Large intestine (tissue), 12 donors: Measurements from ENCODE around the gene DIPK1B. TPM values are rescaled to one million over a fixed set of nuclear protein-coding genes. Genes with fewer than 3 reads are reported as not detected.

ENCODE experiments used
- DNase-seq, 2 donors: peaks; one replicate each; pipeline versions ENCODE4 v3.0.0 to v3.0.0-alpha.2; 2013
- H3K27ac ChIP-seq: one replicate; pipeline ENCODE4 v1.5.1; 2013; ENCODE audit warnings: low read length
- H3K27me3 ChIP-seq: 2 replicates; pipeline ENCODE4 v1.6.1; 2013; ENCODE audit warnings: low read length; ENCODE audit not compliant: control insufficient read depth, insufficient read depth
- H3K36me3 ChIP-seq: 2 replicates; pipeline ENCODE4 v1.6.1; 2013; ENCODE audit warnings: low read length; ENCODE audit not compliant: control insufficient read depth, insufficient read depth
- H3K4me1 ChIP-seq: one replicate; pipeline ENCODE4 v1.6.1; 2013; ENCODE audit warnings: low read length; ENCODE audit not compliant: control insufficient read depth, insufficient read depth
- H3K4me3 ChIP-seq: one replicate; pipeline ENCODE4 v1.5.1; 2013; ENCODE audit warnings: low read length
- H3K9me3 ChIP-seq: one replicate; pipeline ENCODE4 v1.6.1; 2013; ENCODE audit warnings: mild to moderate bottlenecking, low read depth, low read length, moderate library complexity; ENCODE audit not compliant: control insufficient read depth
- WGBS: methylation state at CpG from one replicate; pipeline ENCODE4 v1.1.5; 2013; ENCODE audit warnings: low lambda C conversion rate; ENCODE audit not compliant: insufficient coverage; 5-methylcytosine and 5-hydroxymethylcytosine counted together
- long read RNA-seq, 11 donors: transcript quantifications; one replicate each; lab custom pipeline, GENCODE V29; 2026
- polyA plus RNA-seq: library from polyadenylated mRNA; unstranded; fragments of 120-200 nt; gene quantifications from one replicate; pipeline ENCODE4 v1.2.1, GENCODE V29; 2013

DIPK1B gene
- polyA plus RNA-seq: 13.3 TPM
- long read RNA-seq, donor 1, partial matches to known transcripts: 0 of 2 reads
- long read RNA-seq, donor 1, other reads (novel, unspliced or antisense): 0 of 2 reads
- long read RNA-seq, donor 2, transcript FAM69B-202 (5 exons, 1,668 nt): major isoform, 10 of 11 reads
- long read RNA-seq, donor 2, partial matches to known transcripts: 0 of 11 reads
- long read RNA-seq, donor 2, other reads (novel, unspliced or antisense): 0 of 11 reads
- long read RNA-seq, donor 3: 0 reads
- long read RNA-seq, donor 4, partial matches to known transcripts: 0 of 2 reads
- long read RNA-seq, donor 4, other reads (novel, unspliced or antisense): 0 of 2 reads
- long read RNA-seq, donor 5, transcript FAM69B-202 (5 exons, 1,668 nt): major isoform, 8 of 130 reads
- long read RNA-seq, donor 5, partial matches to known transcripts: 79 of 130 reads
- long read RNA-seq, donor 5, other reads (novel, unspliced or antisense): 42 of 130 reads
- long read RNA-seq, donor 6, transcript FAM69B-202 (5 exons, 1,668 nt): major isoform, 5 of 49 reads
- long read RNA-seq, donor 6, partial matches to known transcripts: 44 of 49 reads
- long read RNA-seq, donor 6, other reads (novel, unspliced or antisense): 0 of 49 reads
- long read RNA-seq, donor 7, transcript FAM69B-202 (5 exons, 1,668 nt): major isoform, 6 of 6 reads
- long read RNA-seq, donor 7, partial matches to known transcripts: 0 of 6 reads
- long read RNA-seq, donor 7, other reads (novel, unspliced or antisense): 0 of 6 reads
- long read RNA-seq, donor 8, partial matches to known transcripts: 0 of 5 reads
- long read RNA-seq, donor 8, other reads (novel, unspliced or antisense): 0 of 5 reads
- long read RNA-seq, donor 9, transcript FAM69B-202 (5 exons, 1,668 nt): major isoform, 7 of 159 reads
- long read RNA-seq, donor 9, partial matches to known transcripts: 91 of 159 reads
- long read RNA-seq, donor 9, other reads (novel, unspliced or antisense): 61 of 159 reads
- long read RNA-seq, donor 10, transcript FAM69B-202 (5 exons, 1,668 nt): major isoform, 12 of 322 reads
- long read RNA-seq, donor 10, partial matches to known transcripts: 204 of 322 reads
- long read RNA-seq, donor 10, other reads (novel, unspliced or antisense): 106 of 322 reads
- long read RNA-seq, donor 11, partial matches to known transcripts: 0 of 5 reads
- long read RNA-seq, donor 11, other reads (novel, unspliced or antisense): 0 of 5 reads

GRCh38 chr9:136711751-136712689, at the start of gene DIPK1B:
Gene DIPK1B, plus strand, starts transcription at chr9:136712572. Its CDS starts 94 bp downstream, at chr9:136712666.
- WGBS: no CpG with 5 or more reads among the region's 119 CpGs
- Histone ChIP-seq H3K27ac (no peak within 1 kb of the TSS), H3K9me3 (no peaks in the 10 kb centered on the region), H3K4me1 (peaks cover 8% of the 10 kb centered on the region), H3K27me3 (peaks cover 3% of the 10 kb centered on the region), H3K4me3 (peak within 1 kb of the TSS; percentile 36), H3K36me3 (no peaks in the 10 kb centered on the region)
- peak in 1 of 2 donors; percentile 63 for DNase-seq

DNA sequence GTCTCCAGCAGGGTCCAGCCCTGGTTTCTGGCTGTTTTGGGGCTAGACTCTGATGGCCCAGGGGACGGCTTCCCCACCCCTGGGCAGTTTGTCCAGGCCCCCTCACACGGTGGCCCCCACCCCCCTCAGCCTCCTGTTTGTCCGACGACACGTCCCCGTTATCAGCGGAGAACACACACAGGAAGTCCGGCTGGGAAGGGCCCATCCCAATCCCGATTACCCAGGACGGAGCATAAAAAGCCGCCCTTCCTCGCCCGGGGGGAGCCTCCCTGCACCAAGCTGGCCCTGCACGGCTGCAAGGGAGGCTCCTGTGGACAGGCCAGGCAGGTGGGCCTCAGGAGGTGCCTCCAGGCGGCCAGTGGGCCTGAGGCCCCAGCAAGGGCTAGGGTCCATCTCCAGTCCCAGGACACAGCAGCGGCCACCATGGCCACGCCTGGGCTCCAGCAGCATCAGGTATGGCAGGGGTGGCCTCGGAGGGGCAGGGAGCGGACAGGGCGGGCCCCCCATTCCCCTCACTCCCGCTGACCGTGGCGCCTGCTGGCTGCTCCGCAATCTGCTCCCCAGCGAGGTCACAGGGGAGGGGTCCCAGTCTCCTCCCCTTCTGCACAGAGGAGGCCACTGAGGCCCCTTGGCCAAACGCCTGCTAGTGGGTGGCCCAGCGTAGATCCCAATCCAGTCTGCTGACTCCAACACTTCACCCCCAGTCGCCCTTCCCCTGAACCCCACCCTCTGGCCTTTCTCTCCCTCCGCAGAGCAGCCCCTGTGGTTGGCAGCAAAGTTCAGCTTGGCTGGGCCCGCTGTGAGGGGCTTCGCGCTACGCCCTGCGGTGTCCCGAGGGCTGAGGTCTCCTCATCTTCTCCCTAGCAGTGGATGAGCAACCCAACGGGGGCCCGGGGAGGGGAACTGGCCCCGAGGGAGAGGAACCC, 49.5 kb upstream of the DIPK1B start, which contains the start of gene EGFL7:
EGFL7 (plus strand) TSS at position 261 of the 926 bp plus-strand sequence. CDS start 5,367 bp downstream, outside the sequence.
- H3K27me3 ChIP-seq: peaks cover 31% of the 10 kb centered on the region
- DNase-seq: peak in 1 of 2 donors; percentile 37
- no peak within 1 kb of the TSS for H3K27ac ChIP-seq
- peak within 1 kb of the TSS; percentile 45 for H3K4me3 ChIP-seq
- H3K9me3 ChIP-seq: peaks cover 3% of the 10 kb centered on the region
- no peaks in the 10 kb centered on the region for H3K36me3 ChIP-seq
- no CpG with 5 or more reads among the region's 38 CpGs for WGBS
- peaks cover 7% of the 10 kb centered on the region for H3K4me1 ChIP-seq

DNA sequence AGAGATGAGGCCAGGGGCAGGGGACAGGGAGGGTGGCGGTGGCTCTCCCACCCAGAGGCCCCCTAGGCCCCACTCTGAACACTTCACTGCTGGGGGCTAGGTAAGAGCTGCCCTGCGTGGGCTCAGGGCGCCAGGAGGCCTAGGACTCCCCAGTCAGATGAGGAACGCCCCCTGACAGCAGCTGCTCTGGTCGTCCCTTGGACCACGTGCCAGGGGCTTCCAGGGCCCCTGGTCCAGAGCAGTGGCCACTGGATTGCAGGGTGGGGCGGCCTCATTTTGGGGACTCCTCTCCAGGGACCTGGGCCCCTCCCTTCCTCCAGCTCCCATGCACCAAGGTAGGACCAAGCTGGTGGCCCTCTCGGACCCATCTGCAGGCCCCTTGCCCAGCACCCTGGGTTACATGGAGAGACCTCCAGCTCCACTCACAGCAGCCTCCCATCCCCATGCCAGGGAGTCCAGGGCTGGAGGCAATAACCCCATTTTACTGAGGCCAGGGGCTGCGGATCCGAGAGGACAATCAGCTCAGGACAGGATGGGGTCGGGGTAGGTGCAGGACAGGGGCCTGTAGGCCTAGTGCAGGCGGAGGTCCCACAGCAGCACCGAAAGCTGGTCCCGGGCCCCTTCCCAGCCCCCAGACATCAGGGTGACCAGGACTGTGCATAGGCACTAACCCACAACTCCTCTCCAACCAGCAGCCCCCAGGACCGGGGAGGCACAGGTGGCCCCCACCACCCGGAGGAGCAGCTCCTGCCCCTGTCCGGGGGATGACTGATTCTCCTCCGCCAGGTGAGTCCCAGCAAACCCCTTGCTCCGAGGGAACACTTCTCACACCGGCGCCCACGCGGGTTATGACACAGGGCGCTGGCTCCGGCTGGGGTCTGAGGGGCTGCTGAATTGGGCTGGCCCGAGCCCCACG, 48.1 kb upstream of the DIPK1B start:
- no peak for DNase-seq
- Histone ChIP-seq H3K9me3 (no peaks in the 10 kb centered on the region), H3K36me3 (no peaks in the 10 kb centered on the region), H3K4me1 (peaks cover 10% of the 10 kb centered on the region), H3K27me3 (peaks cover 20% of the 10 kb centered on the region), H3K27ac (no peak overlapping the region), H3K4me3 (peak overlapping the region; percentile 45)
- WGBS: no CpG with 5 or more reads among the region's 27 CpGs

- Histone ChIP-seq H3K4me1 (peaks cover 15% of the 10 kb centered on the region), H3K9me3 (no peaks in the 10 kb centered on the region), H3K4me3 (peak overlapping the region; percentile 45), H3K27ac (no peak overlapping the region), H3K27me3 (peaks cover 15% of the 10 kb centered on the region), H3K36me3 (no peaks in the 10 kb centered on the region)
- peak in 1 of 2 donors; percentile 45 for DNase-seq
- no CpG with 5 or more reads among the region's 49 CpGs for WGBS
Observed at GRCh38 chr9:136665111-136665703, 47.2 kb upstream of the DIPK1B start.

GRCh38 chr9:136665704-136666371, 46.5 kb upstream of the DIPK1B start:
- H3K4me3 ChIP-seq: peak overlapping the region; percentile 45
- H3K36me3 ChIP-seq: no peaks in the 10 kb centered on the region
- peaks cover 15% of the 10 kb centered on the region for H3K27me3 ChIP-seq
- H3K27ac ChIP-seq: no peak overlapping the region
- H3K9me3 ChIP-seq: no peaks in the 10 kb centered on the region
- DNase-seq: peak in 1 of 2 donors; percentile 67
- no CpG with 5 or more reads among the region's 109 CpGs for WGBS
- H3K4me1 ChIP-seq: peaks cover 19% of the 10 kb centered on the region

GRCh38 chr9:136666372-136667213, 45.8 kb upstream of the DIPK1B start:
- Histone ChIP-seq H3K36me3 (no peaks in the 10 kb centered on the region), H3K4me1 (peaks cover 23% of the 10 kb centered on the region), H3K9me3 (no peaks in the 10 kb centered on the region), H3K27me3 (peaks cover 15% of the 10 kb centered on the region), H3K27ac (peak overlapping the region; percentile 3), H3K4me3 (peak overlapping the region; percentile 14)
- no peak for DNase-seq
- no CpG with 5 or more reads among the region's 35 CpGs for WGBS

DNA sequence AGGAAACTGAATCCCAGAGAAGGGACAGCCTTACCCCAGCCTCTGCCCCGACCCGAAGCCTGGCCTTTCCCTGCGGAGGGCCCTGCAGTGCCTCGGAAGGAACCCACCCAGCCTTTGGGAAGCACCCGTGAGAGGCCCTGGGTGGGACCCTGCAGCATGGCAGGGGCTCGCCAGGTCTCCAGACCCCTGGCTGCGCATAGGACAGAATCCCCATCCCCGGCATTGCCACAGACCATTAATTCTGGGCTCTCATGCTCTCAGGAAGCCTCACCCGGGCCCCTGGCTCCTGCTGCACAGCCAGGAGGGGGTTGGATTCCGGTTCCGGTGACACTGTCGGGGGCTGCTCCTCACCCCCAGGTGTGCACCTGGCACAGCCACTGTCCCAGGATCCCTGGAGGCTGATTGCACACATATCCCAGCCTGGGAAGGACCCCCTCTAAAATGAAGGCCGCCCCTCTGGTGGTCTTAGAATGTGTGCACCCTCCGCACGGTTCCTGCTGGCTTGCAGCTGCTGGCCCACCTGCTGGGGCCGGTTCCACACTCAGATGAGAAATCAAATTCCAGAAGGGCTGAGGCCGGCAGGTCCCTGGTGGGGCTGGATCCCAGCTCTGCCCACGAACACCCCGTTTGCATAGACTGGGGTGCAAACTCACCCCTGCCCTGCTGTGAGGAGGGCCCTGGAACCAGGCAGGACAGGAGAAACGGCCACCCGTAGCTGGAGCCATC, 45.0 kb upstream of the DIPK1B start:
- no CpG with 5 or more reads among the region's 21 CpGs for WGBS
- peak overlapping the region; percentile 3 for H3K27ac ChIP-seq
- no peak for DNase-seq
- peak overlapping the region; percentile 21 for H3K4me3 ChIP-seq
- peaks cover 15% of the 10 kb centered on the region for H3K27me3 ChIP-seq
- H3K9me3 ChIP-seq: no peaks in the 10 kb centered on the region
- H3K36me3 ChIP-seq: peaks cover 8% of the 10 kb centered on the region
- H3K4me1 ChIP-seq: peaks cover 31% of the 10 kb centered on the region
